NCI-H1436 (cell line): ENCODE results near the gene MED13L.
"Not testable (repeated sequence)": the region's sequence is repeated elsewhere in the genome, so short reads cannot be mapped to it uniquely, and the experiment has no call there.

Experiments
- DNase-seq: peaks from one replicate; lab custom pipeline; 2025; lab: John Stamatoyannopoulos, UW

Gene MED13L

GRCh38 chr12:116247377-116247776, 30.1 kb downstream of the MED13L start:
- no peak for DNase-seq

GRCh38 chr12:116246490-116247179, 30.9 kb downstream of the MED13L start:
- DNase-seq = no peak

GRCh38 chr12:116245189-116245588, 32.3 kb downstream of the MED13L start:
- DNase-seq = no peak

- no peak for DNase-seq
Measured at GRCh38 chr12:116244474-116245090, 32.9 kb downstream of the MED13L start.

- DNase-seq = no peak
Measured at GRCh38 chr12:116244001-116244400, 33.5 kb downstream of the MED13L start.

- no peak for DNase-seq
Measured at GRCh38 chr12:116242740-116243139, 34.8 kb downstream of the MED13L start.

- DNase-seq = no peak
Measured at GRCh38 chr12:116241157-116241759, 36.2 kb downstream of the MED13L start.

GRCh38 chr12:116238570-116239119, 38.8 kb downstream of the MED13L start:
- DNase-seq = not testable (repeated sequence)

GRCh38 chr12:116238149-116238548, 39.3 kb downstream of the MED13L start:
- no peak for DNase-seq

GRCh38 chr12:116236976-116237375, 40.5 kb downstream of the MED13L start:
- no peak for DNase-seq

- DNase-seq = peak; percentile 22
Measured at GRCh38 chr12:116236148-116236731, 41.3 kb downstream of the MED13L start.

GRCh38 chr12:116234148-116234547, 43.3 kb downstream of the MED13L start:
- DNase-seq = not testable (repeated sequence)

- no peak for DNase-seq
Measured at GRCh38 chr12:116233669-116234068, 43.8 kb downstream of the MED13L start.

GRCh38 chr12:116227811-116228210, 49.7 kb downstream of the MED13L start:
- DNase-seq = no peak

- DNase-seq = peak; percentile 85
Measured at GRCh38 chr12:116226026-116226425, 51.5 kb downstream of the MED13L start.

GRCh38 chr12:116222358-116222757, 55.1 kb downstream of the MED13L start:
- DNase-seq = peak; percentile 32

- DNase-seq = no peak
Measured at GRCh38 chr12:116220756-116221155, 56.7 kb downstream of the MED13L start.

- DNase-seq = no peak
Measured at GRCh38 chr12:116217045-116217735, 60.3 kb downstream of the MED13L start.

GRCh38 chr12:116216022-116216756, 61.3 kb downstream of the MED13L start:
- DNase-seq = no peak

- DNase-seq = no peak
Measured at GRCh38 chr12:116215023-116215422, 62.5 kb downstream of the MED13L start.

GRCh38 chr12:116213885-116214527, 63.5 kb downstream of the MED13L start:
- DNase-seq = no peak
